Thyroid gland (tissue), 4 donors: Measurements from ENCODE around the gene KRTAP12-3. TPM values are rescaled to one million over a fixed set of nuclear protein-coding genes. Genes with fewer than 3 reads are reported as not detected.
"Not testable (repeated sequence)": the region's sequence is repeated elsewhere in the genome, so short reads cannot be mapped to it uniquely, and the experiment has no call there.

Experiments
- DNase-seq, 2 donors: peaks; one replicate each; pipeline ENCODE4 v3.0.0-alpha.2; 2019
- H3K27ac ChIP-seq, 3 donors: fragments of 200-600 bp; sonication (generic); 1 replicate in 2 of 3; 2 replicates in 1 of 3; pipeline ENCODE4 v1.5.1; 2016 to 2019; ENCODE audit warnings: mild to moderate bottlenecking in 1 of 3, moderate library complexity in 1 of 3
- H3K27me3 ChIP-seq: fragments of 200-600 bp; sonication (generic); one replicate; pipeline ENCODE4 v1.5.1; 2019
- H3K36me3 ChIP-seq, 2 donors: fragments of 200-600 bp; sonication (generic); one replicate each; pipeline ENCODE4 v1.5.1; 2016 to 2019
- H3K4me1 ChIP-seq, 2 donors: fragments of 200-600 bp; sonication (generic); one replicate each; pipeline ENCODE4 v1.5.1; 2017 to 2019
- H3K4me3 ChIP-seq, 3 donors: fragments of 200-600 bp; sonication (generic); replicated peaks in 1 of 3; 1 replicate in 2 of 3; 2 replicates in 1 of 3; pipeline ENCODE4 v1.5.1; 2016; ENCODE audit warnings: mild to moderate bottlenecking in 1 of 3
- H3K9me3 ChIP-seq: fragments of 200-600 bp; sonication (generic); one replicate; pipeline ENCODE4 v1.5.1; 2017
- POLR2A ChIP-seq, 2 donors: fragments of 450-650 bp; IDR thresholded peaks; one replicate each; pipeline ENCODE4 v1.6.1; 2017; ENCODE audit warnings: antibody characterized with exemption in 2 of 2, mild to moderate bottlenecking in 2 of 2, moderate library complexity in 1 of 2
- WGBS, 2 donors: methylation state at CpG; one replicate each; pipeline ENCODE4 v1.1.5; 2017; 5-methylcytosine and 5-hydroxymethylcytosine counted together
- intact Hi-C: fragments of 100-400 bp; cut with DNase I; formaldehyde crosslinking; loops from one replicate; pipeline ENCODE4 v1.15.1; 2023
- total RNA-seq, 4 donors: library from RNA; depleted of rRNA; stranded (reverse); fragments of >200 nt; gene quantifications; one replicate each; pipeline ENCODE4 v1.2.3, GENCODE V29; 2016
- TF ChIP-seq, protein P1 (sequence below), 6 experiments: fragments of 200-600 bp in 3 of 6; fragments of 450-650 bp in 3 of 6; sonication (generic) in 3 of 6; IDR thresholded peaks; one replicate each; pipeline ENCODE4 v1.5.1; 2016 to 2019; ENCODE audit warnings: antibody characterized with exemption in 6 of 6, mild to moderate bottlenecking in 2 of 6, inconsistent platforms in 1 of 6, moderate library complexity in 1 of 6

The KRTAP12-3 gene
- total RNA-seq, 4 donors from 2014 or later = not detected

DNA sequence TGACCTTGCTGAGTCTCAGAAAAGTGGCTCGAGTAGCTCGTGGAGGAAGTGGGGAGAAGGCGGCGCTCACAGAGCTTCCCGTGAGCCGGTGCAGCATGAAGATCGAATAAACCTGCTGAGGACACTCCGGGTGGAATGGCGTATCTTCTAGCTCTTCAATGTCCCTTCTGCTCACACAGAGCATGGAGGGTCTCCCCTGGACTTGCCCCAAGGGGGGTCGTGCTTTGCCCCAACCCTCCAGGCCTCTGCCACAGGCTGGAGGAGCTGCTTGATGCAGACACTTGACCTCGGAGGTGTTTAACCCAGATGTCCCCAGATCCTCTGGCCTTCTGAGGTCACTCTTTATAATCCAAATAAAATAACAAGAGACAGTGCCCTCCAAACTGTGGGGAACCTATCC, 37.0 kb downstream of the KRTAP12-3 start:
- no peak overlapping the region for H3K4me3 ChIP-seq
- H3K27ac ChIP-seq = no peak overlapping the region
- DNase-seq = no peak
- no peaks in the 10 kb centered on the region for H3K36me3 ChIP-seq
- no peak for TF ChIP-seq POLR2A (IDR thresholded peaks at IDR 0.05)
- TF ChIP-seq, protein P1, sequence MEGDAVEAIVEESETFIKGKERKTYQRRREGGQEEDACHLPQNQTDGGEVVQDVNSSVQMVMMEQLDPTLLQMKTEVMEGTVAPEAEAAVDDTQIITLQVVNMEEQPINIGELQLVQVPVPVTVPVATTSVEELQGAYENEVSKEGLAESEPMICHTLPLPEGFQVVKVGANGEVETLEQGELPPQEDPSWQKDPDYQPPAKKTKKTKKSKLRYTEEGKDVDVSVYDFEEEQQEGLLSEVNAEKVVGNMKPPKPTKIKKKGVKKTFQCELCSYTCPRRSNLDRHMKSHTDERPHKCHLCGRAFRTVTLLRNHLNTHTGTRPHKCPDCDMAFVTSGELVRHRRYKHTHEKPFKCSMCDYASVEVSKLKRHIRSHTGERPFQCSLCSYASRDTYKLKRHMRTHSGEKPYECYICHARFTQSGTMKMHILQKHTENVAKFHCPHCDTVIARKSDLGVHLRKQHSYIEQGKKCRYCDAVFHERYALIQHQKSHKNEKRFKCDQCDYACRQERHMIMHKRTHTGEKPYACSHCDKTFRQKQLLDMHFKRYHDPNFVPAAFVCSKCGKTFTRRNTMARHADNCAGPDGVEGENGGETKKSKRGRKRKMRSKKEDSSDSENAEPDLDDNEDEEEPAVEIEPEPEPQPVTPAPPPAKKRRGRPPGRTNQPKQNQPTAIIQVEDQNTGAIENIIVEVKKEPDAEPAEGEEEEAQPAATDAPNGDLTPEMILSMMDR (IDR thresholded peaks at IDR 0.05) = no peak
- H3K4me1 ChIP-seq = no peaks in the 10 kb centered on the region
- H3K27me3 ChIP-seq = no peaks in the 10 kb centered on the region
- whole genome bisulfite sequencing, 2 donors = 69 to 74% methylated on average over 11 of the region's 11 CpGs
- no peaks in the 10 kb centered on the region for H3K9me3 ChIP-seq
- intact Hi-C loops = no loop called here

DNA sequence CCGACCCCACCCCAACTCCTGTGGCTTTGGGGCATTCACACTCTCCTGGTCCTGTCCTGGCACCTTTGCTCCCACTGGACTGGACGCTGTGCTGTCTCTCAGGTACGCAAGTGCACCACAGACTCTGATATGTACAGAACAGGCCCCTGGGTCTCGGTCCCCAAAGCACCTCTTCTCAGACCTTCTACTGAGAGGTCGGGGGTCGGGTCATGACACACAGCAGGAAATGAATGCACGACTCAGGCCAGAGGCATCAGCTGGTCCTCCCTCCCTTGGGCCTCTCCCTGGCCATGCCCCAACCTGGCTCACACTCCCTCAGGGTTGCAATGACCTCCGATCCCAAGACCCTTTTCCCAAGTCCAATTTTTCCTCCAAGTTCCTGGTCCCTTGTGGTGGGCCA, 37.5 kb downstream of the KRTAP12-3 start:
- TF ChIP-seq, protein P1 (IDR thresholded peaks at IDR 0.05) = no peak
- TF ChIP-seq POLR2A (IDR thresholded peaks at IDR 0.05) = no peak
- Histone ChIP-seq H3K4me1 (no peaks in the 10 kb centered on the region), H3K27ac (no peak overlapping the region), H3K4me3 (no peak overlapping the region), H3K36me3 (no peaks in the 10 kb centered on the region), H3K27me3 (no peaks in the 10 kb centered on the region), H3K9me3 (no peaks in the 10 kb centered on the region)
- 78 to 86% methylated on average over 8 of the region's 8 CpGs for WGBS, 2 donors
- intact Hi-C loops = no loop called here
- no peak for DNase-seq

DNA sequence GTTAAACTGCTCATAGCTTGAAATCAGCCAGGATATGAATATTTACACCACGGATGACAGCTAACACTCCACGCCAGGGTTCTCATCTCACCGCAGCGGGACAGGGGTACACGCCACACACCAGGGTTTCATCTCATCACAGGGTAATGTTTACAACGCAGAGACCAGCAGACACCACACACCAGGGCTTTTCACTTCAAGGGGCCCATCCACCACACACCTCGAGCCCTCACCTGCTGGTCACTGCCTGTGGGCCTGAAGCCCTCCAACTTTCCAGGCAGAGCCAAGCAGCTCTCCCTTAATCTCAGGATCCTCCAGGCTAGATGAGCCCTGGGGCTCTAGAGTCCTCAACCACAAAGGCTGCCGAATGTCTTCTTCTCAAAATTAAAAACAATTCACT, 37.9 kb downstream of the KRTAP12-3 start:
- Histone ChIP-seq H3K9me3 (no peaks in the 10 kb centered on the region), H3K27me3 (no peaks in the 10 kb centered on the region), H3K36me3 (no peaks in the 10 kb centered on the region), H3K27ac (no peak overlapping the region), H3K4me1 (no peaks in the 10 kb centered on the region), H3K4me3 (no peak overlapping the region)
- no peak for DNase-seq
- intact Hi-C loops = no loop called here
- WGBS, 2 donors = 84 to 93% methylated on average over 8 of the region's 8 CpGs
- TF ChIP-seq POLR2A (IDR thresholded peaks at IDR 0.05) = no peak
- TF ChIP-seq, protein P1 (IDR thresholded peaks at IDR 0.05) = no peak

DNA sequence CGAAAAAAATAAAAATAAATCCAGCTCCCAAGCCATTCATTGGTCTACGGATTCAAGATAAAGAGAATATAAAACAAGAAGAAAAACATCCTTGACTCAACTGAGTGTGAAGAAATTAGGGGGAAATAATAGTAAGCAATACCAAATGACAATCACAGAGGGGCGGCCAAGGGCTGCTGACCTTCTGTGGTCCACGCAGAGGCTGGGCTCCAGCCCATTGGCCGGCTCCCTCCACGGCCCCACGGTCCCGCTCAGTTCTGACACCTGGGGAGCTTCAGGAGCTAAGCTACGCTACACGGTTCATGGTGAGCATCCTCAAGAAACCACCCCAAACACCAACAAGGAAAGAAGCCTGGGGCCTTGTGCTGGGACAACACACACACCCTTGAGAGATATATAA, 38.8 kb downstream of the KRTAP12-3 start:
- H3K9me3 ChIP-seq = no peaks in the 10 kb centered on the region
- H3K27me3 ChIP-seq = no peaks in the 10 kb centered on the region
- intact Hi-C loops = no loop called here
- no peak overlapping the region for H3K4me3 ChIP-seq
- no peaks in the 10 kb centered on the region for H3K36me3 ChIP-seq
- H3K4me1 ChIP-seq = no peaks in the 10 kb centered on the region
- no peak overlapping the region for H3K27ac ChIP-seq
- TF ChIP-seq POLR2A (IDR thresholded peaks at IDR 0.05) = no peak
- TF ChIP-seq, protein P1 (IDR thresholded peaks at IDR 0.05) = no peak
- 75 to 78% methylated on average over 10 of the region's 10 CpGs for WGBS, 2 donors
- DNase-seq = no peak

DNA sequence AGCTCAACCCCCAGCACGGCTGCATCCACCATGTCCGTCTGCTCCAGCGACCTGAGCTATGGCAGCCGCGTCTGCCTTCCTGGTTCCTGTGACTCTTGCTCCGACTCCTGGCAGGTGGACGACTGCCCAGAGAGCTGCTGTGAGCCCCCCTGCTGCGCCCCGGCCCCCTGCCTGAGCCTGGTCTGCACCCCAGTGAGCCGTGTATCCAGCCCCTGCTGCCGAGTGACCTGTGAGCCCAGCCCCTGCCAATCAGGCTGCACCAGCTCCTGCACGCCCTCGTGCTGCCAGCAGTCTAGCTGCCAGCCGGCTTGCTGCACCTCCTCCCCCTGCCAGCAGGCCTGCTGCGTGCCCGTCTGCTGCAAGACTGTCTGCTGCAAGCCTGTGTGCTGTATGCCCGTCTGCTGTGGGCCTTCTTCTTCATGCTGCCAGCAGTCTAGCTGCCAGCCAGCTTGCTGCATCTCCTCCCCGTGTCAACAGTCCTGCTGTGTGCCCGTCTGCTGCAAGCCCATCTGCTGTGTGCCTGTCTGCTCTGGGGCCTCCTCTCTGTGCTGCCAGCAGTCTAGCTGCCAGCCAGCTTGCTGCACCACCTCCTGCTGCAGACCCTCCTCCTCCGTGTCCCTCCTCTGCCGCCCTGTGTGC, 39.6 kb downstream of the KRTAP12-3 start, which contains the start of gene KRTAP10-12:
Gene KRTAP10-12 (plus strand): TSS at position 1 of the 639 bp plus-strand sequence. CDS start 30 bp downstream, at position 31.
- intact Hi-C loops, H3K9me3 ChIP-seq, H3K27ac ChIP-seq, H3K27me3 ChIP-seq, H3K4me3 ChIP-seq, H3K4me1 ChIP-seq, DNase-seq, H3K36me3 ChIP-seq: not testable (repeated sequence)
- 69 to 73% methylated on average over 13 to 15 of the region's 21 CpGs for WGBS, 2 donors
